ENCODE results near the gene CLEC17A.

The CLEC17A gene, protein sequence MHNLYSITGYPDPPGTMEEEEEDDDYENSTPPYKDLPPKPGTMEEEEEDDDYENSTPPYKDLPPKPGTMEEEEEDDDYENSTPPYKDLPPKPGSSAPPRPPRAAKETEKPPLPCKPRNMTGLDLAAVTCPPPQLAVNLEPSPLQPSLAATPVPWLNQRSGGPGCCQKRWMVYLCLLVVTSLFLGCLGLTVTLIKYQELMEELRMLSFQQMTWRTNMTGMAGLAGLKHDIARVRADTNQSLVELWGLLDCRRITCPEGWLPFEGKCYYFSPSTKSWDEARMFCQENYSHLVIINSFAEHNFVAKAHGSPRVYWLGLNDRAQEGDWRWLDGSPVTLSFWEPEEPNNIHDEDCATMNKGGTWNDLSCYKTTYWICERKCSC

DNA sequence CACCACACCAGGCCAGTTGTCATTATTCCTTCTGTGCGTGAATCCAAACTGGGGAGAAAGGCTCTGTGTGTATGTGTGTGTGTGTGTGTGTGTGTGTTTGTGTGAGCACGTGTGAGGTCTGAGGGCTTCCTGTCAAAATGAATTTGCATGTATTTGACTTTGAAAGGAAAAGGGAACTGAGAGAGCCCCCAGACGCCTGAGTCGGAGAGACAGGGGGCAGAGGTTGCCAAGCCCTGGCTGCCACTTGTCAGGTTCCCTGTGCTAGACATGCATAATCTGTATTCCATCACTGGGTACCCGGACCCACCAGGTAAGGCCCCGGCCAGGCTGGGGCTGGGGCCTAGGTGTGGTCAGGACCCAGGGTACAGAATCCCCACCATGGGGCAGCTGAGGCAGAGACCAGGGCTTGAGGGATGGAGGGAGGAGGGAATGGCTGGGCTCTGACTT is at the start of gene CLEC17A:
CLEC17A (plus strand) TSS at position 191 of the 447 bp plus-strand sequence; CDS start at position 268, 77 bp downstream.
- TF ChIP-seq, protein P1, sequence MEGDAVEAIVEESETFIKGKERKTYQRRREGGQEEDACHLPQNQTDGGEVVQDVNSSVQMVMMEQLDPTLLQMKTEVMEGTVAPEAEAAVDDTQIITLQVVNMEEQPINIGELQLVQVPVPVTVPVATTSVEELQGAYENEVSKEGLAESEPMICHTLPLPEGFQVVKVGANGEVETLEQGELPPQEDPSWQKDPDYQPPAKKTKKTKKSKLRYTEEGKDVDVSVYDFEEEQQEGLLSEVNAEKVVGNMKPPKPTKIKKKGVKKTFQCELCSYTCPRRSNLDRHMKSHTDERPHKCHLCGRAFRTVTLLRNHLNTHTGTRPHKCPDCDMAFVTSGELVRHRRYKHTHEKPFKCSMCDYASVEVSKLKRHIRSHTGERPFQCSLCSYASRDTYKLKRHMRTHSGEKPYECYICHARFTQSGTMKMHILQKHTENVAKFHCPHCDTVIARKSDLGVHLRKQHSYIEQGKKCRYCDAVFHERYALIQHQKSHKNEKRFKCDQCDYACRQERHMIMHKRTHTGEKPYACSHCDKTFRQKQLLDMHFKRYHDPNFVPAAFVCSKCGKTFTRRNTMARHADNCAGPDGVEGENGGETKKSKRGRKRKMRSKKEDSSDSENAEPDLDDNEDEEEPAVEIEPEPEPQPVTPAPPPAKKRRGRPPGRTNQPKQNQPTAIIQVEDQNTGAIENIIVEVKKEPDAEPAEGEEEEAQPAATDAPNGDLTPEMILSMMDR (IDR thresholded peaks at IDR 0.05): no peak

DNA sequence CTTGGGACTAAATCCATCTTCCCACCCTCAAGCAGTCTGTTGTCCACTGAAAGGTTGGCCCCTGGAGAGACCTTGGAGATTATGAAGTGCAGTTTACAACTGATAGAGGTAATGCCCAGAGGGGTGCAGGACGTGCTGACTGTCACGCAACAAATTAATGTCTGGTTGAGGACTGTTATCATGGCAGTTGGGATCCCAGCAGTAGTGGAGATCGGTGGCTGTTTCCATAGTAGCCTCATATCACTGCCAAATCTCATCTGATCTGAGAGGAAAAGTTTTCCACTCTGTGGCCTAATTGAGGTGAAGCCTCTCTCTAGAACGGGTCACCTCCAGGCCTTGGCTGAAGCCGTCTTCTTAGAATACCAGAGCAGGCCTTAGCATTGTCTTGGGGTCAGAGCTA is 49.4 kb upstream of the CLEC17A start:
- TF ChIP-seq, protein P1 (IDR thresholded peaks at IDR 0.05): no peak

DNA sequence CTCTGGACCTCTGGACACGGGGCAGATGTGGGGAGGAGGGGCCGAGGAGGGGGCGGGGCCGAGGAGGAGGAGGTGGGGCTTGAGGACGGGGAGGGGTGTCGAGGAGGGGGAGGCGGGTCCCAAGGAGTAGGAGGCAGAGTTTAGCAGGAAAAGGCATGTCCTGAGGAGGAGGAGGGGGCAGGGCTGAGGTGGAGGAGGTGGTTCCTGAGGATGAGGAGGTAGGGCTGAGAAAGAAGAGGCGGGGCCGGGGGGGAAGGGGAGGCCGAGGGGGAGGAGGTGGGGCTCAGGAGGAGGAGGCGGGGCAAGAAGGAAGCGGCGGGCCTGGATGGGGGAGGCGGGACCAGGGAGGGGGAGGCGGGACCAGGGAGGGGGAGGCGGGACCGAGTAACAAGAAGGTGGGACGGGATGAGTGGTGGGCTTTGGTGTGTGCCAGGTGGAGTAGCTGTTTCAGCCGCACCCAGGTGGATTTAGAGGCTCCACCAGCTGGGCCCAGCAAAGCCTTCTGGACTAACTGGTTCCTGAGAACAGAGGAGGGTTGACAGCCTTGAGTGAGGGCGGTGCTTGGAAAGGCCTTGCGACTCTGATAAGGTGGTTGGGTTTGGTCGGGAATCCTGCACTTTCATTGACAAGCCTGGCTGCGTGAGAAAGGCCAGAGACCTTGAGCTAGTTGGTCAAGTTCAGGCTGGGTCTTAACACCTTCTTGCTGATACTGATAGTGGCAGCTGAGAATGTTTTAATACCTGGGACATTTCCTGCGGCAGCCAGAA is 45.8 kb upstream of the CLEC17A start:
- TF ChIP-seq, protein P1 (IDR thresholded peaks at IDR 0.05): no peak

DNA sequence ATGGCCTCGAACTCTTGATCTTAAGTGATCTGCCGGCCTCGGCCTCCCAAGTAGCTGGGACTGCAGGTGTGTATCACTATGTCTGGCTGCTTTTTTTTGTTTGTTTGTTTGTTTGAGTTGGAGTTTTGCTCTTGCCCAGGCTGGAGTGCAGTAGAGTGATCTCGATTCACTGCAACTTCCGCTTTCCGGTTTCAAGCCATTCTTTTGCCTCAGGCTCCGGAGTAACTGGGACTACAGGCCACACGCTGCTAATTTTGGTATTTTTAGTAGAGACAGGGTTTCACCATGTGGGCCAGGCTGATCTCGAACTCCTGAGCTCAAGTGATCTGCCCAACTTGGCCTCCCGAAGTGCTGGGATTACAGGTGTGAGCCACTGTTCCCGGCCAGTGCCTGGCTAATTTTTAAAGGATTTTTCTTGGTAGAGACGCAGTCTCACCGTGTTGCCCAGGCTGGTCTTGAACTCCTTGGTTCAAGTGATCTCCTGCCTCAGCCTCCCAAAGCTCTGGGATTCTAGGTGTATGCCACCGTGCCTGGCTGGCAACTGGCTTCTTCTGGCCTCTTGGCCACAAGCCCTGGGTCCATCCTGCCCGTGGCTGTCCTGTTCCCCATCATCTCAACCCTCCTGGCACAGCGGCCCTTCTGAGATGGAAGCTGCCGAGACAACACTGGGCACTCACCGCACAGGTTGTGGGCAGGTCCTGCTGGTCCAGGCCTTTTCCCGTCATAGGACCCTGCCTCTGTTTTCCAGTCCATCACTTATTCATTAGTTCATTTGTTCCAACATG is 42.0 kb upstream of the CLEC17A start:
- TF ChIP-seq, protein P1 (IDR thresholded peaks at IDR 0.05): no peak

DNA sequence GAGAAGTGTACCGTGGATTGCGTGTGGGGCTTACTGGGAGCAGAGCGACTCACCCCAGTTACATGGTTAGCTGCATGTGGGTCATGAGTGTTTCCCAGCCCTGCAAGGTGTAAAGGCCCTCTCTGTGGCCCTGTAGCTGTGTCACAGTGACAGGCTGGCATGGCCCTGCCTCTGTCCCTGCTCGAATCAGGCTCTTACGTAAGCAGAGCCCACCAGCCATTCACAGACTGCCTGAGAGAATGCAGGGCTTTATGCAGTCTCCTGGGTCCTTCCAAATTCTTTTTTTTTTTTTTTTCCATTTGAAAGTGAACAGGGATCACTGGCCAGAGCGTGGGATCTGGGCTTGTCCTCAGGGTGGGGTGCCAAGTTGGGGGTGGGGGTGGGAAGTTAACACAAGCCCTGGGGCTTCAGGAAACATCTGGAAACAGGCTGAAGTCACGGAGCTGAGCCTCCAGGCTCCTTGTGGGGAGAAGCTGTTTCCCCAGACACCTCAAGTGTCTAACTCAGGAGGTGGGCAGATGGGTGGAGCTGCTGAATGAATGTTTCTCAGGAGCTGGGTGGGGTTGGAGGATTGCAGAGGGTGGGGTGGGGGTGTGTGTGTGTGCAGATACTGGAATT is 40.1 kb upstream of the CLEC17A start:
- TF ChIP-seq, protein P1 (IDR thresholded peaks at IDR 0.05): no peak

DNA sequence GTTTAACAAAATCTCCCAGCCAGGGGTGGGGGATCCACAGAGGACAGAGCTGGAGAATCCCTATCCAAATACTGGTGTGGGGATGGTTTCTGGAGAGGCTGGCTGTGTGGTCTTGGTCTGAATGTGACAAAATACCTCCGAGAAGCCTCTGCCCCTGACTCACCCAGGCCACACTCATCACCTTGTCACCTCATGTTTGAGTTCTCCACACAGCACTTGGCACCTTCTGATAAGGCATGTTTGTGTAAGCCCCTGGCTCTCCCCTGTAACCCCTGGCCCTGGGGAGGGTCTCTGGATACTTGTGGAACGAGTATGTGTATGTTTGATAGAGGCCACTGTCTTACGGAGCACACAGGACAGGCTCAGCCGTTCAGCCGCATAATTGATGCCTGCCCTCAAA is 38.8 kb upstream of the CLEC17A start:
- TF ChIP-seq, protein P1 (IDR thresholded peaks at IDR 0.05): no peak

All from LNCAP (cell line).